ENCODE measurements around the gene CREB3L4. TPM values are rescaled to one million over a fixed set of nuclear protein-coding genes. Genes with fewer than 3 reads are reported as not detected.
A peak's percentile ranks its signal among the peaks of the same experiment; 100 is the strongest.
"Not testable (repeated sequence)": the region's sequence is repeated elsewhere in the genome, so short reads cannot be mapped to it uniquely, and the experiment has no call there.

Gene CREB3L4
- total RNA-seq, 1 donor from 2014 or later, result 5.8 TPM

DNA sequence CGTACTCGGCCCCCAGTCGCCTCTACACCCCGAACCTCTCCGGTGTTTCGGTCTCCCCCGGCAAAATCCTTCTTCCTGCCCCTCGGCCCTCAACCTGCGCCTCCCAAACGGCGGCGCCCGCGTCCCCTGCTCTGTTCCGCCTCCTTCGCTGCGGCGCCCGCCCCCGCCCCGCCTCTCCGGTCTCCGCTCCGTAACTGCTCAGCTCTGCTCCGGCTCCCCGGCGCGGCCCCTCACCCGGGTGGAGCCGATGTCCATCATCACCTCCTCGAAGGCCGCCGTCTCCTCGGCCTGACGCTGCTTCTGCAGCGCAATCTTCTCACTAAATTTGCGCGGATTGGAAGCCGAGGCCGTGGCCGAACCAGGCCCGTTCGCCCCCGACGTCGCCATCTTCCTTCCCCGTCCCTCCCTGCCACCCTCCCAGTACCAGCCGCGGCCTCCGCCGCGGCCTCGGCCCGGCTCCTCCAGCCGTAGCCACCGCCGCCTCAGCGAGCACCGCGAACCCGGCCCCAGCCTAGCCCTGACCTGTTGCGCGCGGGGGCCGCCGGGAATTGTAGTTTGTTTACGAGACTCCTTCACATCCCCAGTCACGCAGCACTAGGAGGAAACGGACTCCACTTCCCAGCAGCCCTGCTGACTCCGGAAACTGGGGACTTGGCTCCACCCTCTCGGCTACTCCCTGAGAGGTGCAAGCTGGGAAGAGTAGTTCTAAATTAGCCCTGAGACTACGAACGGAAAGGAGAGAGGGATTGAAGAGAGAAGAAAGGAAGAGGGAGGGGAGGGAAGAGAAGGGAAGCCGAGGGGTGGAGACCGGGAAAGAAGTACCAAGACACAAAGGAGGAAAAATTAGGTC is 9.4 kb upstream of the CREB3L4 start, which contains the start of gene CRTC2:
Gene CRTC2, minus strand, starts transcription at position 502 of the 850 bp plus-strand sequence. Its CDS starts 115 bp downstream, at position 387.
- DNase-seq (ENCODE audit: low spot score), result peak; percentile 100

- DNase-seq (ENCODE audit: low spot score), result no peak
Observed at GRCh38 chr1:153958961-153959260, 8.8 kb upstream of the CREB3L4 start.

- DNase-seq (ENCODE audit: low spot score), result no peak
Observed at GRCh38 chr1:153959454-153959853, 8.2 kb upstream of the CREB3L4 start.

DNA sequence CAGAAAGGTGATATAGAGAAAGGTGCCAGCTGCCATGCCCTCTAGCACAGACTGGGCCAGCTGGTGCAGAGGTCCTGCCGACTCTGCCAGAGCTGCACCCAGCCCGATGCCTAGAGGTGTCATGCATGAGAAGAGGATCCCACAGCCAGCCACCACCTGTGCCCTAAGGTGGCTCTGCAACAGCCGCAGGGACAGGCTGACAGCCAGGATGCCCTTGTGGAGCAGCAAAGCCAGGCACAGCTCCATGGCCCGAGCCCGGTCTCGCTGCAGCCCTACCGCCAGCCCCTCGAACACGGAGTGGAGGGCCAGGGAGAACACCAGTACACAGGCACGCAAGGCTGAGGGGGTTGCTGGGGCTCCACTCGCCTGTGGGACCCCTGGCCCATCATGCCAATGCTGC is 7.5 kb upstream of the CREB3L4 start:
- DNase-seq (ENCODE audit: low spot score), result no peak

GRCh38 chr1:153961421-153961820 is 6.3 kb upstream of the CREB3L4 start:
- no peak for DNase-seq (ENCODE audit: low spot score)

DNA sequence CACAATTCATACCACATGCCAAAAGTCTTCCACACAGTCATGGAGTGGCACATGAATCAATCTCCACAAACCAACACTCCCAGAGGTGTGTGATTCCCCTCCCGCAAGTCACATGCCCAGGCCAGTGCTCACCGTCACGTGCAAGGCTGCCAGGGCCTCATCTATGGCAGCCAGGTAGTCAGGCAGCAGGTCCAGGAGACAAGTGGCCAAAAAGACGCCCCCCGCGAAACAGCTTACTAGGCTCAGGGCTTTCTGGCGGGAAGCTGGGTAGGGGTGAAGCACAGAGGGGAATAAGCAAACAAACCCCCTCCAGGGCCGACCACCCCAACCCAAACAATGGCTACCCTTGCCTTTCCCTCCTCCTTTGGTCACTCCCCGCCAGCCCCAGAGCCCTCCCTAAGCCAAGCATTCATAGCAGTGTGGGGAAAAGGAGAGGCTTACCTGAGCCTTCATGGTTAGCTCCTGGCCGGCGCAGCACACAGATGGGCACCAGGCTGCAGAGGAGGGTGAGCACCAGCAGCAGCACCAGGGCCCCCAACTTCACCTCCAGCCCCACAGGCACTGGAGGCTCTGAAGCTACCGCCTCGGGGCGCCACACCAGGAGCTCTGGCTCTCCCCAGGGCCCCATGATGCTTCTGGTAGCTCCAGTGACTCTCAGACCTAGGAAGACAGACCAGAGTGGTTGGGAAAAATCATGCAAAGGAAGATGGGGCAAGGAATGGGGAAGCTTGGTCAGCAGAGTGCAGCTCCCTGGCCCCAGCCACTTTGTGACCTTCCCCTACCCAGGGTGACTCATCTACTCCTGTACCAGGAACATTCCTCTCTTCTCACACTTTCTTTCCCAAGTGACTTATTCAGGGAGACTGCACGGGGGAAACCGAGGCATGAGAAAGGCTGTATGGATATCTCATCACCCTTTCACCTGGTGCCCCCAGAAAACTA is 5.3 kb upstream of the CREB3L4 start:
- DNase-seq (ENCODE audit: low spot score), result peak; percentile 42

- peak; percentile 99 for DNase-seq (ENCODE audit: low spot score)
Observed at GRCh38 chr1:153963030-153963849, 4.5 kb upstream of the CREB3L4 start, which contains the start of gene SLC39A1. Gene SLC39A1 (minus strand): TSS chr1:153963537. CDS start chr1:153962715, 822 bp downstream.

- DNase-seq (ENCODE audit: low spot score), result peak; percentile 72
Observed at GRCh38 chr1:153963850-153964331, 3.8 kb upstream of the CREB3L4 start.

DNA sequence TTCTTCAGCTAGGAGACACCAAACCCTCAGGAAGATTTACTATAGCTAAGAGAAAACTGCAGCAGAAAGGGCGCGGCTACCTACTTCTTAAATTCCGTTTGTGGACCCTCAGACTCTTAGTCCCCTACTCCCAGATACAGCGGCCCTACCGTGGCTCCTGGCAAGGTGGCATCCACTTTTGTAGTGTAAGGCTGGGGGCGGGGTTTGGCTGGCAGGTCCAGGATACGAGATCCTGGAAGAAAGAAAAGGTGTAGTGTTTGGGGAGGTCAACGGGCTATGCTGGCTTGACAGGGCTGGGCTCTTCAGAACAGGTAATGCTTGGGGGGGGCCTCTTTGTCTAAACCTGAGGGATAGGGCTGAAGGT is 280 bp downstream of the CREB3L4 start:
- no peak for DNase-seq (ENCODE audit: low spot score)

- DNase-seq (ENCODE audit: low spot score), result no peak
Observed at GRCh38 chr1:153968408-153968807, 706 bp downstream of the CREB3L4 start.

GRCh38 chr1:153968972-153969371 is 1.3 kb downstream of the CREB3L4 start:
- no peak for DNase-seq (ENCODE audit: low spot score)

DNA sequence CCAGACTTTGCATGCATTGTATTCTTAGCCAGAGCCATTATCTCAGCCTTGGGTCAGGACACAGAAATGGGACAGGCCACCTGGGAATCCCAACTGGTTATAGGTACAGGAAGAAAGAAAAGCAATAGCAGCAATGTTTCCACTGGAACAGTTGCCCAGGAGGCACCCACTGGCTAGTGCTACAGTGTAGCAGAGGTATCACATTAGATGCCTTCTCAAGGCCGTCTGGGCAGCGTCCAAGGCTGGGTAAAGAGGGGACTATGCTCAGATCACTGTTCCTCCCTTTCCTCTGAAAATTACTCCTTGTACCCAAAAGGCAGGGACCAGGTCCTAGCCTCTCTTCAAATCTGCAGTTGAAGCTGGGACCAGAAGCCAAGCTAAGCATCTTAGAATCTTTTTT is 2.6 kb downstream of the CREB3L4 start:
- no peak for DNase-seq (ENCODE audit: low spot score)

DNA sequence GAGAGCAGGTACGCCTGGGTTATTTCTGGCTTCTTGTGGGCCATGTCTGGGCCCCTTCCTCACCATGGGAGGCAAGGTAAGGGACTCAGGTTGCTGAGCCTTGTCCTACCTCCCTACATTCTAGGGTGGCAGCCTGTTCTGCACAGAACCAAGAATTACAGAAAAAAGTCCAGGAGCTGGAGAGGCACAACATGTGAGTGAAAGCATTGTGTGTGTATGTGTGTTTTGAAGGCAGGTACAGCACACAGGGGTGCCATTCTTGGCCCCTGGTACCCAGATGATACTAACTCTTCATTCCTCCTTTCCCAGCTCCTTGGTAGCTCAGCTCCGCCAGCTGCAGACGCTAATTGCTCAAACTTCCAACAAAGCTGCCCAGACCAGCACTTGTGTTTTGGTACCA is 5.4 kb downstream of the CREB3L4 start:
- no peak for DNase-seq (ENCODE audit: low spot score)

- DNase-seq (ENCODE audit: low spot score), result no peak
Observed at GRCh38 chr1:153973525-153973924, 5.8 kb downstream of the CREB3L4 start.

GRCh38 chr1:153976819-153977249 is 9.1 kb downstream of the CREB3L4 start:
- DNase-seq (ENCODE audit: low spot score), result no peak

DNA sequence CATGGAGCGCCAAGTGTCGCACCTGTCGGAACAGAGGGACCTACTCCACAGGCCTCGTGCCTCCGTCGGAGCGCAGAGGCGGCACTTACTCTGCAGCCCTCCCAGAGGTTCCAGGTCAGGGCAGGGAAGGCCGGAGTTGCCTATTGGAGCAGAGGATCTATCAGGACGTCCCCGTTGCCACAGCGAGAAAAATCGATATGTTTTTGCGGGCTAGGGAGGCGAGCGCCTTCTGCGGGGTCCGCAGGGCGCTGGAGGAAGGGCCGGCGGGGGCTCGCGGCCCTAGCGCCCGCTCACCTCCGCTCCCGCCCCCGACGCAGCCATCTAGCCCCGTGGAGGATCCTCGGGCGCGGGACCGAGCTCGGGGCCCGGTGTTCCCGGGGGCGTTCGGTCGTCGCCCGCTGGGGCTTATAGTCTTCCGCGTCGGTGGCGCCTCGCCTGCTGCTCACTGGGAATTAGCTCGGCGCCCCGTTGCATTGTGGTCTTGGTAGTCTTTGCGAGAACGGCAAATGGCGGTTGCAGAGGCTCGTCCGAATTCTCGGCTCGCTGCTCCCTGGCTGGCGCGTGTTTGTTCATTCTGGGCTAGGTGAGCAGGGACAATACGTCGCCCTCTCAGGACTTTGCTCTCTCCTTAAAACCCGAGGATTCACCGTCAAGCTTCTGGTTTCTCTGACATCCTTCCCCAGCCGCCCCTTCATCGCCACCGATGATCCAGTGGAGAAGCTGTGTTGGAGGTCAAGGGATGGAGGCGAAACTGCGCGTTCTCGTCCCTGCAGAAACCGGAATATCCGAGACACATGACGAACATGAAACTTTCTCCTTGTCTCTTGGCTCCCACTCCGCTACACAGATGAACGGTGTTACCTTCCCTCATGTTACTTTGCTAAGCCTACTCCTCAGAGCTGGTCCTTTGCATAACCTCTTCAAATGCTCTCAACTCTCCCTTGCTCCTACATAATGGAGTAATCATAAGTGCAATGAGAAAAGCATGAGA is 9.8 kb downstream of the CREB3L4 start, which contains the start of gene JTB:
Gene JTB, minus strand, starts transcription at position 425 of the 991 bp plus-strand sequence. Its CDS starts 422 bp downstream, at position 3.
- DNase-seq (ENCODE audit: low spot score), result peak; percentile 94

DNA sequence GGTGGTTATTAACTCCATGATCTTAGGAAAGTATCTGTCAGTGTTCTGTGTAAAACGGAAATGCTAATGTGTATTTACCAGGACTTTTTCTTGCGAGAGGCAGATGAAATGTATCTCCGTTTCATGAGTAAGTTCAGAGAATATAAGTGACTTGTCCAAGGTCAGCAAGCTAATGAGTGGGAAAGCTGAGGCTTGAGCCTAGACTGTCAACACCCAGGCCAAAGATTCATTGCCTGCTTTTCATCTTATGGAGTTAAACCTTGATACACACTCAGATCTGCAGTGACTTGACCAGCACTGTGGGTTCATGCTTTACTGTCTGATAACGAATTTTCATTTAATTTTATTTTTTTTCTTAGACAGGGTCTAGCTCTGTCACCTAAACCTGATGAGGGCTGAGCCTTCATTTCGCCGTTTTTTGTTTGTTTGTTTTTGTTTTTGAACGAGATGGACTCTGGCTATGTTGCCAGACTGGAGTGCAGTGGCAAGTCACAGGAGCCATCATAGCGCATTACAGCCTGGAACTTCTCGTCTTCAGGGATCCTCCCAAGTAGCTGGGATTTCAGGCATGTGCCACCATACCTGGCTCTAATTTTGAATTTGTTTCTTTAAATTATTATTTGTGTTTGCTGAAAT is 10.7 kb downstream of the CREB3L4 start:
- no peak for DNase-seq (ENCODE audit: low spot score)

DNA sequence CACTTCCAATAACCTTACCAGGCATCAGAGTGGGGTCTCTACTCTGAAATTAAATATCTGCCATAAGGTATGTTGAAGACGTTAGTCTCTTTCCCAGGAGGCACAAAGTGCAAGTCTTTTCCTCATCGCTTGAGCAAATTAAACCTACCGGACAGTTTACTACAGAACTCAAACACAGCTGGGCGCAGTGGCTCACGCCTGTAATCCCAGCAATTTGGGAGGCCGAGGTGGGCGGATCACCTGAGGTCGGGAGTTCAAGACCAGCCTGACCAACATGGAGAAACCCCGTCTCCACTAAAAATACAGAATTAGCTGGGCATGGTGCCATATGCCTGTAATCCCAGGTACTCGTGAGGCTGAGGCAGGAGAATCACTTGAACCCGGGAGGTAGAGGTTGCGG is 11.4 kb downstream of the CREB3L4 start:
- DNase-seq (ENCODE audit: low spot score), result not testable (repeated sequence)

DNA sequence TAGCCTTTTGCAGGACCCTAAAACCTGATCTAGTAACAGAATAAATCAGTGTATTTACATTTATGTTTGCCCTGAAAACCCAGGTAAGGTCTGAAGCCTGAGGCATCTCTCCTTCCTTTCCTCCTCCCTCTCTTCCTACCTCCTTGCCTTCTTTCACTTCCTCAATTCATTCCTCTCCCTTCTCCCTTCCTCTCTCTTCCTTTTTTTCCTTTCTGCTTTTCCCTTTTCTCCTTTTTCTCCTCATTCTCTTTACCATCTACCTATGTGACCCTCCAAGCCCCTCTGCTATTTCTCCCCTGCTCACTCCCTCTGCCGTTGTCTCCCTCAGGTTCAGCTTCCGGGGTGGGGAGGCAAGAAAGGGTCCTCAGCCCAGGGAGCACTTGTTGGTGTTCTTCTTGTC is 14.0 kb downstream of the CREB3L4 start:
- DNase-seq (ENCODE audit: low spot score), result not testable (repeated sequence)
